ENCODE results near the gene KMT2A. TPM values are rescaled to one million over a fixed set of nuclear protein-coding genes. Genes with fewer than 3 reads are reported as not detected.

Gene KMT2A
- total RNA-seq, 1 experiment from 2014 or later = 52.0 TPM

- intact Hi-C loops (cut with micrococcal nuclease) = no loop called here
- Mint-ChIP-seq H3K36me3 (ENCODE audit: insufficient read depth, unreplicated experiment) (peaks cover 52% of the 10 kb centered on the region), H3K27ac (ENCODE audit: low read depth, unreplicated experiment) (no peak overlapping the region), H3K4me1 (ENCODE audit: insufficient read depth, unreplicated experiment) (peaks cover 32% of the 10 kb centered on the region), H3K27me3 (ENCODE audit: insufficient read depth, unreplicated experiment) (no peaks in the 10 kb centered on the region), H3K4me3 (ENCODE audit: unreplicated experiment) (no peak overlapping the region), H3K9me3 (ENCODE audit: unreplicated experiment) (no peaks in the 10 kb centered on the region)
- DNase-seq (ENCODE audit: unreplicated experiment) = no peak
- no peak for TF ChIP-seq CTCF (IDR thresholded peaks at IDR 0.05; ENCODE audit: unreplicated experiment)
- CTCF ChIA-PET = interaction anchor here (0.7 kb wide), 1 partner anchor 102 kb away, joined by 3 read pairs; no protein-coding TSS in a partner anchor
- no TSS peak for BruUV-seq (replicated peaks)
- POLR2A ChIA-PET = interaction anchor here (0.7 to 6.3 kb wide), 4 partner anchors 8 to 34 kb away, joined by 3 to 78 read pairs (median 3); partner anchors contain the start of gene KMT2A
Observed at GRCh38 chr11:118406599-118407166, 29.6 kb upstream of the KMT2A start.

- no peak for DNase-seq (ENCODE audit: unreplicated experiment)
- no peak for TF ChIP-seq CTCF (IDR thresholded peaks at IDR 0.05; ENCODE audit: unreplicated experiment)
- Mint-ChIP-seq H3K27me3 (ENCODE audit: insufficient read depth, unreplicated experiment) (no peaks in the 10 kb centered on the region), H3K4me1 (ENCODE audit: insufficient read depth, unreplicated experiment) (peaks cover 11% of the 10 kb centered on the region), H3K9me3 (ENCODE audit: unreplicated experiment) (no peaks in the 10 kb centered on the region), H3K27ac (ENCODE audit: low read depth, unreplicated experiment) (no peak overlapping the region), H3K36me3 (ENCODE audit: insufficient read depth, unreplicated experiment) (peaks cover 52% of the 10 kb centered on the region), H3K4me3 (ENCODE audit: unreplicated experiment) (no peak overlapping the region)
- POLR2A ChIA-PET = no interaction called here
- intact Hi-C loops (cut with micrococcal nuclease) = no loop called here
- no TSS peak for BruUV-seq (replicated peaks)
- CTCF ChIA-PET = no interaction called here
Observed at GRCh38 chr11:118410055-118410745, 26.1 kb upstream of the KMT2A start.

DNA sequence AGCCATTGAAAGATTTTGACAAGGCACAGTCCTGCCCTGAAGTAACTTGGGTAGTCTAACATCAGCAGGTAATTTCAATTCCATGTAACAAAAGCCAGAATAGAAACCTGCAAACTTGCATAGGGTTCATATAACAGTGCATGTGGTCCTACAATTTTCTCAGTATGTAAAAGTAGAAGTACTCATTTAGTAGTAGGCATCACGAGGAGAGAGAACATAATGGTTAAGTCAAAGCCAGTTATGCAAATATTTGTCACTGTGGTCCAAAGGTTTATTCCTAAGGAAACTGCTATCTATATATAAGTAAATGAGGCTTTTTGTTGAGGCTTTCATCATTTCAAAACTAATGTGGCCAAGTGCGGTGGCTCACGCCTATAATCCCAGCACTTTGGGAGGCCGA, 24.8 kb upstream of the KMT2A start:
- POLR2A ChIA-PET = interaction anchor here (0.9 kb wide), 1 partner anchor 9 kb away, joined by 3 read pairs; no protein-coding TSS in a partner anchor
- H3K36me3 Mint-ChIP-seq (ENCODE audit: insufficient read depth, unreplicated experiment) = peaks cover 41% of the 10 kb centered on the region
- BruUV-seq (replicated peaks) = no TSS peak

More for the DNA sequence above, 24.8 kb upstream of the KMT2A start:
- H3K4me3 Mint-ChIP-seq (ENCODE audit: unreplicated experiment) = no peak overlapping the region
- H3K27me3 Mint-ChIP-seq (ENCODE audit: insufficient read depth, unreplicated experiment) = no peaks in the 10 kb centered on the region
- intact Hi-C loops (cut with micrococcal nuclease) = no loop called here
- TF ChIP-seq CTCF (IDR thresholded peaks at IDR 0.05; ENCODE audit: unreplicated experiment) = no peak
- peaks cover 3% of the 10 kb centered on the region for H3K4me1 Mint-ChIP-seq (ENCODE audit: insufficient read depth, unreplicated experiment)
- CTCF ChIA-PET = interaction anchor here (0.6 kb wide), 2 partner anchors 24 to 544 kb away, joined by 3 read pairs; partner anchors contain the start of gene KMT2A
- no peak overlapping the region for H3K27ac Mint-ChIP-seq (ENCODE audit: low read depth, unreplicated experiment)
- DNase-seq (ENCODE audit: unreplicated experiment) = no peak
- no peaks in the 10 kb centered on the region for H3K9me3 Mint-ChIP-seq (ENCODE audit: unreplicated experiment)

Data from MCF 10A (cell line).